ENCODE results near the gene CTSD.
A peak's percentile ranks its signal among the peaks of the same experiment; 100 is the strongest.
"Not testable (repeated sequence)": the region's sequence is repeated elsewhere in the genome, so short reads cannot be mapped to it uniquely, and the experiment has no call there.

The CTSD gene

DNA sequence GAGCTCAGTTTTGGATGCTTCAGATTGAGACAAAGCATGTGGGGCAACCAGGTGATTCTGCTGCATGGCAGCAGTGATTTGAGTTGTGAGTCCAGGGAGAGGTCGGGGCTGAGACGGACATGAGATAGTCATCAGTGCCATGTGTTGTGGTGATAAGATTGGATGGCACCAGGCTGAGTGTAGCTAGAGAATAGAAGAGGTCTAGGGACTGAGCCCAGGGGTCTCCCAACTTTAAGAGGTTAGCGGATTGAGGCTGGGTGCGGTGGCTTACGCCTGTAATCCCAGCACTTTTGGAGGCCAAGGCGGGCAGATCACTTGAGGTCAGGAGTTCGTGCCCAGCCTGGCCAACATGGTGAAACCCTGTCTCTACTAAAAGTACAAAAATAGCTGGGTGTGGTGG, 6.3 kb upstream of the CTSD start:
- DNase-seq (ENCODE audit: low read depth in 2 of 2), result no peak

DNA sequence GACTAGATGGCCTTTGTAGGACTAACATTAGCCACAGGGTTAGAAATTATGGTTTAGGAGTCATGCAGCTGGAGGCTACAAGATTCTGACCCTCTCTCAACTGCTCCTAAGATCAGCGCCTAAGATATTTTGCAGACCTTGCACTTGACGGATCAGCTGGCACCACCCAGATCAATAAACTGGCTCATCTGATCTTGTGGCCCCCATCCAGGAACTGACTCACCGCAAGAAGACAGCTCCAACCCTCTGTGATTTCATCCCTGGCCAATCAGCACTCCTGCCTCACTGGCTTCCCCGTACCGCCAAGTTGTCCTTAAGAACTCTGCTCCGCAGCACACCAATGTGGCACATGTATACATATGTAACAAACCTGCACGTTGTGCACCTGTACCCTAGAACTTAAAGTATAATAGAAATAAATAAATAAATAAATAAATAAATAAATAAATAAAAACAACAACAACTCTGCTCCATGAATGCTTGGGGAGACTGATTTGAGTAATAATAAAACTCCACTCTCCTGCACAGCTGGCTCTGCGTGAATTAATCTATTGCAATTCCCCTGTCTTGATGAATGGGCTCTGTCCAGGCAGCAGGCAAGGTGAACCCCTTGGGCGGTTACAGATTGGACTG, 5.7 kb upstream of the CTSD start:
- DNase-seq (ENCODE audit: low read depth in 2 of 2), result not testable (repeated sequence)

DNA sequence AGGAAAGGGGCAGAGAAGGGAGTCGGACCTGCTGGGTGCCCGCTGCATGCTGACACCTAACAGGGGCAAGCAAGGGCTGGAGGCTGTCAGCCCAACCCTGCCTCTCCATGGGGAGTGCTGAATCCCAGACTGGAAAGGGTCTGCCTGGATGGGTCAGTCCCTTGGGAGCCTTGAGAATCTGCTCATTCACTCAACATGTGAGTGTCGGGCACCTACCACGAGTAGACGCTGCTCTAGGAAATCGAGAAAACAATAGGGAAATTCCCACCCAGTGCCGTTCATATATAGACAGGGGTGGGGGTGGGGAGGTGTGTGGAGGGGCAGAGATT, 4.4 kb upstream of the CTSD start:
- DNase-seq (ENCODE audit: low read depth in 2 of 2), result no peak

DNA sequence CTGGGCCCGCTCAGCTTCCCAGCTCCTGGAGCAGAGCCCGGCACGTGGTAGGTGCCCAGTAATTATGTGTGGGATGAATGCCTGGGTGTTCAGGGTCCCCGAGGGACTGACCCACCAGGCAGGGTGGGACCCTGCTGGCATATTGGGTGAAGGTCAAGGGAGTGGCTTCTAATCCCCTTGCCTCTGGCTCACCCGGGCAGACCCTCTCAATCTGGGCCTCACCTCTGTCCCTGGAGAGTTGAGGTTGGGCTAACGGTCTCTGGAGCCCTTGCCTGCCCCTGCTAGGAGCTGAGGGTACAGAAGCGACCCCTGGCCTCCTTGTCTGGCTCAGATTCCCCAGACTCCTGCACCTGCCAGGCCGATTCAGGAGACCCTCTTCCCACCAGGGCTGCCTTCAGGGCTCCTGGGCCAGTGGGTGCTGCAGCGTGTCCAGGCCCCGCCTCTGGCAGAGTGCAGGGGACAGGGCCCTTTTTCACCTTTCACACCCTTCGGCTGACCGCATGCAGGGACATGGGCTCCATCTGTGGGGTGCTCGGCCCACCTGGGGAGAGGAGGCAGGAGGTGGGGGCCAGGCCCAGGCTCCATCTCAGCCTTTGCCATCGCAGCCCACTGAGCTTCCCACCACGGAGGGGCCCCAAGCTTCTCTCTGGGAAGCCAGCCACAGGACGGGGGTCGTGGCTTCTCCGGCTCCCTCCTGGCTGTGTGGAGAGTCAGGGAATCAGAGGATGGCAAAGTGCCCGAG, 3.8 kb upstream of the CTSD start:
- DNase-seq (ENCODE audit: low read depth in 2 of 2), result no peak

DNA sequence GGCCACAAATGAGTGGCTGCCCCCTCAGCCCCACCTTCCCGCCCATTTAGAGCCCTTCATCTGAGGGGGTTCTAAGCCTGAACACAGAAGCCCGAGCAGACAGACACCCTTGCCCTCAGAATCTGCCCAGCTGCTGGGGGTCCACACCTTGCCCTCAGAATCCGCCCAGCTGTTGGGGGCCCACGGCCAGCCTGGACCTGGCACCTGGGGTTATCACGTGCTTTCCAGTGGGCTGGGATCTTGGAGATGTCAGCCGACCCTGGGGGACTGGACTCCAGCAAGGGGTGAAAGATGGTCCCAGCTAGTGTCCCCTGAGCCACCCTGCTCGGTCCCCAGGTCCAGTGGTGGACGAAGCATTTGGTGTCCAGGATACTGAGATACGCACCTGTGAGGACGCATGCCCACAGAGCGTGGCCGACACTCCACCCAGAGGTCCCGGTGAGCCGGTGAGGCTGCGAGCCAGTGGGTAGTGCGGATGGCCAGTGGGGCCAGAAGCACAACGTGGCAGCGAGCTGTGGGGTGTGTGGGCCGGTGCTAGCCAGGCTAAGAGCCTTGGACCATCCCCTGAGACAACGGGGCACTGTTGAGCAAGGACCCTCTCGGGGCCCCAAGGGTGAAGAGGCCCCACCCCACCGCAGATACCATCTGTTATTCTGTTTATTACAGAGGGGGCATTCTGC, 3.1 kb upstream of the CTSD start:
- DNase-seq (ENCODE audit: low read depth in 2 of 2), result no peak

DNA sequence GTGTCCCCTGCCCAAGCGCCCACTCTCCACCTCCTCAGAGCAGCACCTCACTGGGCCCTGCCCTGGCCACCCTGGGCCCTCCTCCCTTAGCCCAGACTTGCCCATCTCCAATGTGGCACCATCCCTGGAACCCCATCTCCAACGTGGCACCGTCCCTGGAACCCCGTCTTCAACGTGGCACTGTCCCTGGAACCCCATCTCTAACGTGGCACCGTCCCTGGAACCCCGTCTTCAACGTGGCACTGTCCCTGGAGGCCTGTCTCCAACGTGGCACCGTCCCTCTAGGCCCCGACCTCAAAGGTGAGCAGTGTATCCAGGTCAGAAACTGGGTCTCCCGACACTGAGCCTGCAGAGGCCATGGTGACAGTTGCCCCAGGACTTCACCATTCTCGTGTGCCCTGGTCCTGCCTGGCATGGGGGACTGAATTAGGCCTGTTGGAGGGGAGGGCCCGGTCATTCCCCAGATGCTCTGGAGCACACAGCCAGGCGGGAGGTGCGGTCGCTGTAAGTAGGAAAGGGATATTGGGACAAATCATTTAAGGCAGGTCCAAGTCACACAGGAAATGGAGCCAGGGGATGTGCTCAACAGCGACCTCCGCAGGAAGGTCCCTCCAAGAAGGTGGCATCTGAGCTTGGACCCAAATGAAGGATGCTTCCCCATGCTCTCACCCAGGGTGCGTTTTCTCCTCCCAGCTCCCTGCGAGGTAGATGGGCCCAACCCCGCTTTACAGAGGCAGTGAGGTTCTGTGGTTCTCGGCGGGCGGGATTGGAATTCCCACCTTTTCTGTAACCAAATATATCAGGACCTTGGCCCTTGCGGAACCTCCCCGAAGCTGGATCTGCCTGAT, 2.4 kb upstream of the CTSD start:
- DNase-seq (ENCODE audit: low read depth in 2 of 2), result no peak

DNA sequence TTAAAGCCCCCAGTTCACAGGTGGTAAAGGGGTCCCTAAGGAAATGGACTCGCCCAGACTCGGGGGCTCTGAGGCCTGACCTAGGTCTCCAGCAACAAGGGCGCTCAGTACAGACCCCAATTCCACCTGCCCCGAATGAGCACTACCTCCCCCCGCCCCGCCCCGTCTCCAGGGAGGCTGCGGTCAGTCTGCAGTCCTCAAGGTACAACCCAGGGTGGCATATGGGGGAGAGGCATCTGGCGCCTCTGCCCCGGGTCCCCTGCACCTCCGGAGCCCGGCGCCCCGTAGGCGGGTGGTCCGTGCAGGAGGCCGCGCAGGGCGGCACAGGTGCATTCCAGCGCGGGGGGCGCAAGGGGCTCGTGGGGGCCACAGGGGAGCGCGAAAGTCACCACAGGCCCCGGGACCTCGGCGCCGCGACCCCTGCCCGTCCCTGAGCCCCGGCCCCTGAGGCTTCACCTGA, 361 bp downstream of the CTSD start:
- DNase-seq (ENCODE audit: low read depth in 2 of 2), result no peak

DNA sequence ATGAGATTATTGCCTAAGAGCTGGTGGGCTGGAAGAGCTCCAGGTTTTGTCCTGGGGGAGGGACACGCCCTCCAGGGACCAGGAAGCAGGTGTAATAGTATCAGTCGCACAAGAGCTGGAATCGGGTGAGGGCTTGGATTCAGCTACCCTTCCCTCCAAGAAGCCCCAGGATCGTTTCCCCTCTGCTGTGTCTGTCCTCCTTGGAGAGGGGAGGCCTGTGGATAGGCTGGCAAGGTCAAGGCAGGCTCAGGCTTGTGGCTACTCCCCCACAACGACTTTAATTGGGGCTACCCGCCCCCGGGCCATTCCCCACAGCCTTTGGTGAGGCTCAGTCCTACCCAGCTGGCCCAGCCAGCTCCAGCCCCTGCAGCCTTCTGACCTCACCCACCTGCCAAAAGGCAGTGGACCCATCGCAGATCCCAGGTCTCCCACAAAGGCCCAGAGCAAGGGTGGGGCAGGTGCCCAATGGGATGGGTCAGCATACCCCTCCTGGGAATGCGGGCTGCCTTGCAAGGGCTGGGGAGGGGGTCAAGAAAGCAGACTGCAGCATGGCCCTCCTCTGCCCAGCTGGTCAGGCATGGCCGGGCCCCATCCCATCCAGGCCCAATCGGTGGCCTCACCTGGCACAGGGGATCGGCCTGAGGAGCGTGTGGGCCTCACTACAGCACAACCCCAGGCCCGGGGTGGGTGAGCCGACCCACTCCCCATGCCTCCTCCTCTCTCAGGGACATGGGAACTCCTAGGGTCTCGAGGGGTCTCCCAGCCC, 1.0 kb downstream of the CTSD start:
- no peak for DNase-seq (ENCODE audit: low read depth in 2 of 2)

DNA sequence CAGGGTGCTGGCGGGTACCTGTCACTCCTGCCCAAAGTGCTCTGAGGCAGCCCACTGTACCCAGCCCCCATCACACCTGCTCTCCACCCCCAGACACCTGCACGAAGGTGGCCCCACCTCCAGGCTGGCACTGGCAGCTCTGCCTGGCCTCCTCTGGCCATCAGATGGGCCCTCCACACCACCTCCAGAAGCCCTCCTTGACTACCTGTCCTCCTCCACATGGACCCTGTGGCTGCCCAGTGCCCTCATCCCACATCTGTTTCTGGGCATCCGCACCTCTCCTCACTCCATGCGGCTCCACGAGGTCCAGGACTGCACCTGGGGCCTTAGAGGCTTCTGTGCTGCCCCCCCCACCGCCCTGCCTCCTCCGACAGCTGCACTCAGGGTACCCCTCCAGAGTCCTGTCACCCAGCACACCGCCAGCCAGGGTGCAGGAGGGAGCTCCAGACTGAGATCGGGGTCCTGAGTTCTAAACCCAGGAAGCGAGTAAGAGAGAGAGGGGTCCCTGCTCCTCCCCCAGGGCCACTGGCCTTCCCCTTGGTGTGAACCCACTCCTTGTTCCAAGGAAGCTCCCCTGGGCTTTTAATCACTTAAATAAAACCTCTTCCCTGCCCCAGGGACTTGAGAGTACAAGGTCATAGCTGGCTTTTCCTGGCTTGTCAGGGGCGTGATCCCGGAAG, 1.7 kb downstream of the CTSD start:
- DNase-seq (ENCODE audit: low read depth in 2 of 2), result no peak

DNA sequence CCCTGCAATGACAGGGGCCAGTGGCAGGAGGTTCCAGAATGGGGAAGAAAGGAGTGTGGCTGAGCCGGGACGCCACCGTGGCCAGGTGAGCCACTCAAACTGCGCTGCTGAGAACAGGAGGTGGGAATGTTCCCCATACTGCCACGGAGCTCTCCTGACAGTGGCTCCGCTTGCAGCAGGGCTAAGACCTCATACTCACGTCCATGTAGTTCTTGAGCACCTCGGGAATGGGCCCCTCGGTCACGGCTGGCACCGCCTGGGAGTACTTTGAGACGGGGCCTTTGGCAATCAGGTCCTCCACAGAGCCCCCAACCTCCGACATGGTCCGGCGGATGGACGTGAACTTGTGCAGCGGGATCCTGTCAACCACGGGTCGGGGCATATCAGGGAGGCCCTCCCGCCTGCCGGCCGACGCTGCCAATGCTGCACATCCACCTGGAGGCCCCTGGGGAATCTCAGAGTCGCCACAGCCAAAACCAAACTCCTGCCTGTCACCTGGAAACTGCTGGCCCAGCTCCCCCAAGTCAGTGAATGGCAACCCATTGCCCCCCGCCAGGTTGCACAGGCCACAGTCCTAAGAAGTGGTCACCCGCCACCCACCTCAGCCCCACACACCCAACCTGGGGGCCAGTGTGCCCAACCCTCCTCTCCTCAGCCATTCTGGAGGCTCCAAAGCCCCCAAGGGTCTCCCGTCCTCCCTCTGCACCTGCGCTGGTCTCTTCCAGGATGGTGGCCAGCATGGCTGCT, 2.4 kb downstream of the CTSD start:
- no peak for DNase-seq (ENCODE audit: low read depth in 2 of 2)

DNA sequence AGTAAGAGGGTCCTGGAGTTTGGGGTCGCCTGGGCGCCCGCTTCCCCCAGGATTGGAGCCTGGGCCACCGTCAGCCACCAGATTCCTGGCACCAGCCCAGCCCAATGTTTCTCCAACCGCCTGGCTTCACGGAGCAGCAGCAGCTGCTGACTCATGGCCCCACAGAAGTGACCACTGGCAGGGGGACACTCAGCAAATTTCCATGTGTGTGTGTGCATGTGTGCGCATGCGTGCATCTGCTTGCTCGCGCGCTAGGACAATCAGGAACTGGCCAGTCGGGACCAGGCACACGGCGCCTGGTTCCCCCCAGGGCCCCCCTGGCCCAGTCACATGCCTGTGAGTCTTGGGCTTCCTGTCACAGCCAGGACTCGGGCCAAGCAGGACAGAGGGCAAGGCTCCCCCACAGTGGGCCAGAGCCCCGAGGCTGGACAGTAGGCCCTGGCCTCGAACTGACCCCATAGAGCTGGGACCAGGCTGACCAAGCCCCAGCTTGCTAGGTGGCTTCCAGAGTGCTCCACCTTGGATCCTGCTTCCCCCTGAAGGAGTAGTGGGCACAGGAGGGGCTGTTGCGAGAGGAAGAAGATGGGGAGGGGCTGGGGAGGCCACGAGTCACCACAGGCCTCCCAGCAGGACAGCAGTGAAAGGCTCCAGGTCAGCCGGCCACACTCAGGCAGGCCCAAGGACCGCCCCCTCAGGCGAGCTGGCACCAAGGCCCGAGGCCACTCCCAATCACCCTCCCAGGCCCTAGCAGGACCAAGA, 3.2 kb downstream of the CTSD start:
- DNase-seq (ENCODE audit: low read depth in 2 of 2), result no peak

DNA sequence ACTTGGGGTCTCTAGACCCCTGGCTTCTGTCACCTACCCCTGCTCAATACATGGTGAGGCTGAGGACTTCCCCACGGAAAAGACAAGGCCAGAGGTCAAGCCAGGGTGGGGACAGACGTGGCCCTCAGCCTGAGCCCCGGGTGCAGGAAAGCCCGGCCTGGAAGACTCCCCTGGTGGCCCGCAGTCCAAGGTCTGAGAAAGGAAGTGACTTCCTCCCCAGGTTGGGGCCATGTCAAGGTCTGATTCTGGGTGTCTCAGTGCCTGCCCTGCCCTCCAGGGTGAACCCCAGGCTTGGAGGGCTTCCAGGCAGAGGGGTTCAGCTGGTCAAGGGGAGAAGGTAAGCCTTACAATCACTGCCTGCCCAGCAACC, 3.9 kb downstream of the CTSD start:
- DNase-seq (ENCODE audit: low read depth in 2 of 2), result no peak

DNA sequence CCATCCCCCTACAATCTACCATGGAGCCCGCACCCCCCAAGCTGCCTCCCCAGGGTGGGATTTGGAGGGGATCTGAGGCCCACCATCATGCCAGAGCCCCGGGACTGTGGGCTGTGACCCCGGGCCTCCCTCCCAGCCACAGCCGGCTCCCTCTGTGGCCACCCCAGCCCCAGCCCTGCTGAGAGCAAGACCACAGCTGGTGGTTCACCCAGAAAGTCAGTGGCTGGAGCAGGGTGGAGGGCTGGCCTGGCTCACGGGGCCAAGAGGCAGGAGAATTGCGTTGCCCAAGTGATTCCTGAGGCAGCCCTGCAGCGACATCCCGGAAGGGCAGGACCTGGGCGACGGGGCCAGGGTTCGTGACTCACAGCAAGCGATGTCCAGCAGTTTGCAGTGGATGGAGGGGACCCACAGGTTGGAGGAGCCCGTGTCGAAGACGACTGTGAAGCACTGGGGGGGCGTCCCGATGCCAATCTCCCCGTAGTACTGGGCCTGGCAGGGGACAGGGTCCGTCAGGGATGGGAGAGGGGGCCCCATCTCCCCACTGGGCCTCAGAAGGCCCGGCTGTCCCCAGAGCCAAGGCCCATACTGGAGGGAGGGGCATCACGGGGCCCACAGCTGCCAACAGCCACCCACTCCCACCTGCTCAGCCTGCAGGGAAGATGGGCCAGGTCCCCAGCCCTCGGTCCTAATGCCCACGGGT, 4.4 kb downstream of the CTSD start:
- no peak for DNase-seq (ENCODE audit: low read depth in 2 of 2)

DNA sequence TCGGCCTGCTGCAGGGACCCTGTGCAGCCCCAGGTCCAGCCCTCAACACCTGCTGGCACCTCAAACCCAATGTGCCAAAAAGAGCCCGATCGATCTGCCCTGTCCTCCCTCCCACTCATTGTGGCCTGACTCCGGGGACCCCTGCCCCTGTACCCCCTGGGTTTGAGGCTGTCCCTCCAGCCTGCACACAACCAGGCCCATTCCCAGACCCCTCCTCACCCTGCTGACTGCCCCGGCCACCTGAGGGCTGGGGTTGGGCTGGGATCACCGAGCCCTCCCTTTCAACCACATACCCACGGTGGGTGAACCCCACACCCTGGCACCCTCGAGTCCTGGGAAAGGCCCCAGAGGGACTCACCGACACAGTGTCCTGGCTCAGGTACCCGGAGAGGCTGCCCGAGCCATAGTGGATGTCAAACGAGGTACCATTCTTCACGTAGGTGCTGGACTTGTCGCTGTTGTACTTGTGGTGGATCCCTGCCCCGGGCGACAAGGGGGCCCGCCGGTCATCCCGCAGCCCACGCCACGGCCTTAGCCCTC, 5.0 kb downstream of the CTSD start:
- no peak for DNase-seq (ENCODE audit: low read depth in 2 of 2)

DNA sequence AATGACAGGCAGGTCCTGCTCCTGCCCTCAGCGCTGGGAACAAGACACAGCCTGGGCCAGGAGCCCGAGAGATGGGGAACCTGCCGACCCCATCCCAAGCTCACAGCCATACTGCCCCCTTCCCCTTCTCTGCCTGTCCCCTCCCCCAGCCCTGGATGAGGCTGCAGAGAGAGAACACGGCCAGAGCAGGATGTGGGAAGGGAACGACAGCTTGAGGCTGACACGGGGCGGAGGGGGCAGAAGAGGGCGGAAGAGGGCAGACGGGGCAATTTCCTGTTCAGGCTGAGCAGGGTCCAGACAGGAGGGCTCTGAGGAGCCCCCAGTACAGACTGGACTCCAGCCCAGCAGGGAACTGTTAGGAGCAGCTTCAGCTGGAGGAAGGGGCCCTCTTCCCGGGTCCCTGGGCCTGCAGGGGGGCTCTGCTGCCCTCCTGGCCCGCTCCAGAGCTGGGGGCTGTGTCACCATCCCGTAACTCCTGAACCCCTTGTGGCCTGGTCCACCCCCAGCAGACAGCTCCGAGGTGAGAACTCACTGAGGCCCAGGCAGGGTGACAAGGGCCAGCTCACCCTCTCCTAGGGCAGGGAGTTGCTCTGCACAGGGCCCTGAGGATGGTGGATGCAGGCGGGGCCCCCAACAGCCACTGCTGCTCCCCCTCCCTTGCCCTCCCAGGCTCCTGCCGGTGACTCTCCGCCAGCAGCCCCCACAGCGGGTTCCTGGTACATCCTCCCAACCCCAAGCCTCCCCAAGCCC, 5.7 kb downstream of the CTSD start:
- DNase-seq (ENCODE audit: low read depth in 2 of 2), result peak; percentile 43 to 56

DNA sequence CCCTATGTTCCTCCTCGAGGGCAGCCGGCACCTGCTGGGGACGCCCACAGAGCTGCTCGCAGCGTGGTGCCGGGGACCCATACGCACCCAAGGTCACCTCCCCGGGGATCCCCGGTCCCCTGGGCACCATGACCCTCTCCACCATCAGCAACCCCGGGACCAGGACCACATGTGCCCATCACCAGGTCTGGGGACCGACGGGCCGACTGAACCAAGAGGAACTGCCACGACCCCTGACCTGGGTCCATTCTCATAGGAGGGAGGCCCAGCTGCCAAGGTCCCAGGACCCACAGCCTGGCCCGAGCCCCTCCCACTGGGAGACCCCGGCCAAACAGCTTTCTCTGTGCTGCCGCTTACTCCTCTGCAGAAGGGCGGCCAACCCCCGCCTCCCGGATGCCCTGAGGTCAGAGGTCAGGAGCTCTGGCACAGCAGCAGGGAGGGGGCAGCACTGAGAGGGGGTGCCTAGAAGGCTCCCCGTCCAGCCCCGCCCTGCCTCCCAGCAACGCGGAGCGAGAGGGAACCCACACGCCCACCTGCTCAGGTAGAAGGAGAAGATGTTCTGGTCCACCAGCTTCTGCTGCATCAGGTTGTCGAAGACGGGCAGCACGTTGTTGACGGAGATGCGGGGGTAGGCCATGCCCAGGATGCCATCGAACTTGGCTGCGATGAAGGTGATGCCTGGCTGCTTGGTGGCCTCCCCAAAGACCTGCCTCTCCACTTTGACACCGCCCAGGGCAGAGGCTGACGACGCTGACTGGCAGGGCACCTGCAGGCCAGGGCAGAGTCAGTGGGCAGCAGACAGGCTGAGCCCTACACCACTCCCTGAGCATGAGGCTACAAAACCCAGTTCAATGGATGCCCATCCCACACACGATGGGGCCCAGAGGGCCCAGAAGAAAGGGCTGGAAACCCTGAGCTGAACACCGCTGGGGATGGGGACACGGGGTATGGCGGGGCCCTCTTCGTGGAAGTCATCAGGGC, 6.6 kb downstream of the CTSD start:
- no peak for DNase-seq (ENCODE audit: low read depth in 2 of 2)
